NCI-H1417 treated with DMSO at 0.1 percent for 48 hours (cell line): ENCODE data around the gene MAEA.
"Not testable (repeated sequence)": the region's sequence is repeated elsewhere in the genome, so short reads cannot be mapped to it uniquely, and the experiment has no call there.

Source experiments
- DNase-seq: peaks from one replicate; lab custom pipeline; 2025; lab: John Stamatoyannopoulos, UW

MAEA gene

GRCh38 chr4:1321946-1322650 is 32.4 kb downstream of the MAEA start:
- DNase-seq, result no peak

- DNase-seq, result no peak
Observed at GRCh38 chr4:1323280-1323634, 33.6 kb downstream of the MAEA start.

- DNase-seq, result no peak
Observed at GRCh38 chr4:1323635-1324442, 34.1 kb downstream of the MAEA start.

- DNase-seq, result not testable (repeated sequence)
Observed at GRCh38 chr4:1324443-1325175, 34.9 kb downstream of the MAEA start.

GRCh38 chr4:1325176-1325480 is 35.4 kb downstream of the MAEA start:
- no peak for DNase-seq

- DNase-seq, result no peak
Observed at GRCh38 chr4:1325681-1326635, 36.3 kb downstream of the MAEA start.

- DNase-seq, result no peak
Observed at GRCh38 chr4:1326751-1327525, 37.2 kb downstream of the MAEA start.

GRCh38 chr4:1327526-1328266 is 38.0 kb downstream of the MAEA start:
- DNase-seq, result no peak

- DNase-seq, result no peak
Observed at GRCh38 chr4:1328267-1329155, 38.8 kb downstream of the MAEA start.

GRCh38 chr4:1329408-1330371 is 40.0 kb downstream of the MAEA start:
- no peak for DNase-seq

GRCh38 chr4:1330761-1331590 is 41.3 kb downstream of the MAEA start:
- DNase-seq, result no peak

- DNase-seq, result no peak
Observed at GRCh38 chr4:1331591-1332353, 42.1 kb downstream of the MAEA start.

GRCh38 chr4:1332686-1333085 is 43.0 kb downstream of the MAEA start:
- no peak for DNase-seq

GRCh38 chr4:1333256-1333655 is 43.6 kb downstream of the MAEA start:
- DNase-seq, result no peak

GRCh38 chr4:1333851-1334578 is 44.3 kb downstream of the MAEA start:
- not testable (repeated sequence) for DNase-seq

GRCh38 chr4:1334579-1334895 is 44.8 kb downstream of the MAEA start:
- no peak for DNase-seq
